SK-MEL-5 (cell line): ENCODE data around the gene OLIG1. TPM values are rescaled to one million over a fixed set of nuclear protein-coding genes. Genes with fewer than 3 reads are reported as not detected.

Experiments used
- DNase-seq: peaks from one replicate; pipeline ENCODE4 v3.0.0-alpha.2; 2016; ENCODE audit warnings: low read depth, low spot score
- in situ Hi-C: cut with HindIII; loops from 2 replicates; pipeline ENCODE4 v1.10.0; 2016; ENCODE audit warnings: low sequenced_read_pairs, high pct_unique_total_duplicates, low pct_unique_long_range_greater_than_20kb
- total RNA-seq: library from RNA; depleted of rRNA; stranded (reverse); fragments of >200 nt; shearing (Covaris generic); gene quantifications from 2 replicates; pipeline ENCODE4 v1.2.3, GENCODE V29; 2014

The OLIG1 gene
- total RNA-seq, 1 experiment from 2014 or later, result 1.5 TPM

GRCh38 chr21:33028773-33029384, 41.1 kb upstream of the OLIG1 start:
- no peak for DNase-seq
- in situ Hi-C loops, result no loop called here

- in situ Hi-C loops, result no loop called here
Measured at GRCh38 chr21:33029385-33029921, 40.5 kb upstream of the OLIG1 start.

GRCh38 chr21:33029975-33030461, 39.9 kb upstream of the OLIG1 start:
- in situ Hi-C loops, result no loop called here
- DNase-seq, result no peak

More at GRCh38 chr21:33029385-33029921, 40.5 kb upstream of the OLIG1 start:
- no peak for DNase-seq

- no peak for DNase-seq
- in situ Hi-C loops, result no loop called here
Measured at GRCh38 chr21:33030633-33031032, 39.3 kb upstream of the OLIG1 start.

- DNase-seq, result no peak
- in situ Hi-C loops, result no loop called here
Measured at GRCh38 chr21:33031152-33031911, 38.6 kb upstream of the OLIG1 start.

GRCh38 chr21:33032434-33033047, 37.4 kb upstream of the OLIG1 start:
- in situ Hi-C loops, result no loop called here
- DNase-seq, result no peak

- DNase-seq, result no peak
- in situ Hi-C loops, result no loop called here
Measured at GRCh38 chr21:33033094-33033951, 36.6 kb upstream of the OLIG1 start.

GRCh38 chr21:33033961-33034413, 36.0 kb upstream of the OLIG1 start:
- DNase-seq, result no peak
- in situ Hi-C loops, result no loop called here

- in situ Hi-C loops, result no loop called here
- no peak for DNase-seq
Measured at GRCh38 chr21:33035147-33035546, 34.8 kb upstream of the OLIG1 start.

- peak; percentile 14 for DNase-seq
- in situ Hi-C loops, result no loop called here
Measured at GRCh38 chr21:33036430-33037162, 33.3 kb upstream of the OLIG1 start.

- DNase-seq, result no peak
- in situ Hi-C loops, result no loop called here
Measured at GRCh38 chr21:33037501-33037900, 32.4 kb upstream of the OLIG1 start.

- no peak for DNase-seq
- in situ Hi-C loops, result no loop called here
Measured at GRCh38 chr21:33039536-33039935, 30.4 kb upstream of the OLIG1 start.

GRCh38 chr21:33040215-33040614, 29.7 kb upstream of the OLIG1 start:
- in situ Hi-C loops, result no loop called here
- DNase-seq, result no peak

GRCh38 chr21:33041981-33042380, 28.0 kb upstream of the OLIG1 start:
- no peak for DNase-seq
- in situ Hi-C loops, result no loop called here

- in situ Hi-C loops, result no loop called here
- DNase-seq, result no peak
Measured at GRCh38 chr21:33042812-33043211, 27.1 kb upstream of the OLIG1 start.

- in situ Hi-C loops, result no loop called here
- DNase-seq, result no peak
Measured at GRCh38 chr21:33046455-33046854, 23.5 kb upstream of the OLIG1 start.

- in situ Hi-C loops, result no loop called here
- DNase-seq, result no peak
Measured at GRCh38 chr21:33047231-33047630, 22.7 kb upstream of the OLIG1 start.
